Fibroblast of lung (primary cell): Measurements from ENCODE around the gene PCDH15.

Experiments used
- EZH2 ChIP-seq: IDR thresholded peaks from 2 replicates; pipeline ENCODE4 v1.5.1; 2012; ENCODE audit warnings: low read length, control low read depth, mild to moderate bottlenecking; ENCODE audit errors: missing control alignments
- TF ChIP-seq, protein P1 (sequence below), 2 donors: IDR thresholded peaks in 1 of 2; conservative IDR thresholded peaks in 1 of 2; 1 replicate in 1 of 2; 2 replicates in 1 of 2; pipeline ENCODE4 v1.5.1; 2011 to 2012; ENCODE audit warnings: low read length in 2 of 2, control low read depth in 1 of 2, inconsistent platforms in 1 of 2, low read depth in 1 of 2, mild to moderate bottlenecking in 1 of 2

DNA sequence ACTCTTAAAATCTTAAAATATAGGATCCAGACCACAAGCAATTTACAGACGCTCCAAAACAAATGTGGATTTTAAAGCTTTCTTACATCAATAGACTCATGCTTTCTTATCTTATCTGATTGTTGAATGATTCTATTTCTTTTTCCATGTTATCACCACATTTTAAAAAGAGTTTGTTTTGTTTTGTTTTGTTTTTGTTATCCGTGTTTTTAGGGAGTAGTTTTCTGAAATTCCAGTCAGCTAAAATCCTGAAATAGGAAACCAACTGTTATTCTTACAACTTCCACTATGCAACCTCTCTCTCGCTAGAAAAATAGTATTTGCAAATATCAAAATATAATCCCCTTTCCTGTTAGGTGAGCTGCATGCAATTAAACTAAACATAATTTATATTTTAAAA lies 251.0 kb downstream of the PCDH15 start:
- TF ChIP-seq, protein P1, sequence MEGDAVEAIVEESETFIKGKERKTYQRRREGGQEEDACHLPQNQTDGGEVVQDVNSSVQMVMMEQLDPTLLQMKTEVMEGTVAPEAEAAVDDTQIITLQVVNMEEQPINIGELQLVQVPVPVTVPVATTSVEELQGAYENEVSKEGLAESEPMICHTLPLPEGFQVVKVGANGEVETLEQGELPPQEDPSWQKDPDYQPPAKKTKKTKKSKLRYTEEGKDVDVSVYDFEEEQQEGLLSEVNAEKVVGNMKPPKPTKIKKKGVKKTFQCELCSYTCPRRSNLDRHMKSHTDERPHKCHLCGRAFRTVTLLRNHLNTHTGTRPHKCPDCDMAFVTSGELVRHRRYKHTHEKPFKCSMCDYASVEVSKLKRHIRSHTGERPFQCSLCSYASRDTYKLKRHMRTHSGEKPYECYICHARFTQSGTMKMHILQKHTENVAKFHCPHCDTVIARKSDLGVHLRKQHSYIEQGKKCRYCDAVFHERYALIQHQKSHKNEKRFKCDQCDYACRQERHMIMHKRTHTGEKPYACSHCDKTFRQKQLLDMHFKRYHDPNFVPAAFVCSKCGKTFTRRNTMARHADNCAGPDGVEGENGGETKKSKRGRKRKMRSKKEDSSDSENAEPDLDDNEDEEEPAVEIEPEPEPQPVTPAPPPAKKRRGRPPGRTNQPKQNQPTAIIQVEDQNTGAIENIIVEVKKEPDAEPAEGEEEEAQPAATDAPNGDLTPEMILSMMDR (conservative IDR thresholded peaks at IDR 0.05 in 1 of 2, IDR thresholded peaks at IDR 0.05 in 1 of 2; ENCODE audit: low read depth in 1 of 2, low read length in 2 of 2): no peak
- no peak for TF ChIP-seq EZH2
